DOHH2 (cell line): ENCODE measurements around the gene PIGM.

Source experiments
- H3F3A ChIP-seq: fragments of 200-600 bp; sonication (generic), shearing (Covaris generic); 2 replicates; pipeline ENCODE4 v1.6.0; 2016; ENCODE audit warnings: antibody characterized with exemption, mild to moderate bottlenecking; ENCODE audit not compliant: control insufficient read depth, insufficient read depth
- H3K27ac ChIP-seq: fragments of 200-600 bp; sonication (generic); 2 replicates; pipeline ENCODE4 v1.5.1; 2014; ENCODE audit warnings: low read depth, mild to moderate bottlenecking, low read length, moderate library complexity
- H3K27me3 ChIP-seq: fragments of 200-600 bp; sonication (generic); 2 replicates; pipeline ENCODE4 v1.6.1; 2014; ENCODE audit warnings: mild to moderate bottlenecking, low read length, mixed read lengths; ENCODE audit not compliant: control insufficient read depth
- H3K36me3 ChIP-seq: fragments of 200-600 bp; sonication (generic); 2 replicates; pipeline ENCODE4 v1.6.1; 2014; ENCODE audit warnings: mild to moderate bottlenecking, low read length, moderate library complexity, mixed read lengths; ENCODE audit not compliant: control insufficient read depth
- H3K4me1 ChIP-seq: fragments of 200-600 bp; sonication (generic); 2 replicates; pipeline ENCODE4 v1.6.1; 2014; ENCODE audit warnings: mild to moderate bottlenecking, low read length, mixed read lengths; ENCODE audit not compliant: control insufficient read depth
- H3K4me2 ChIP-seq: fragments of 200-600 bp; sonication (generic); 2 replicates; pipeline ENCODE4 v1.6.0; 2014; ENCODE audit warnings: mild to moderate bottlenecking, low read length, moderate library complexity
- H3K4me3 ChIP-seq: fragments of 200-600 bp; sonication (generic); 2 replicates; pipeline ENCODE4 v1.5.1; 2014; ENCODE audit warnings: mild to moderate bottlenecking, low read length, mixed read lengths
- H3K79me2 ChIP-seq: fragments of 200-600 bp; sonication (generic); 2 replicates; pipeline ENCODE4 v1.6.1; 2014; ENCODE audit warnings: mild to moderate bottlenecking, low read length, mixed read lengths; ENCODE audit not compliant: control insufficient read depth
- H3K9me2 ChIP-seq: fragments of 200-600 bp; sonication (generic); replicated peaks from 2 replicates; pipeline ENCODE4 v1.6.1; 2014; ENCODE audit warnings: mild to moderate bottlenecking, low read length, mixed read lengths; ENCODE audit not compliant: control insufficient read depth
- H3K9me3 ChIP-seq: fragments of 200-600 bp; sonication (generic); 2 replicates; pipeline ENCODE4 v1.6.1; 2014; ENCODE audit warnings: antibody characterized with exemption, low read length, mixed read lengths; ENCODE audit not compliant: control insufficient read depth, insufficient read depth
- H4K20me1 ChIP-seq: fragments of 200-600 bp; sonication (generic); 2 replicates; pipeline ENCODE4 v1.6.0; 2014; ENCODE audit warnings: low read depth, mild to moderate bottlenecking, antibody characterized with exemption, low read length, moderate library complexity; ENCODE audit not compliant: control insufficient read depth, insufficient read depth
- CTCF ChIP-seq: fragments of 200-600 bp; sonication (generic); IDR thresholded peaks from one replicate; pipeline ENCODE4 v1.5.1; 2014; ENCODE audit warnings: antibody characterized with exemption, mild to moderate bottlenecking, low read depth, low read length; ENCODE audit not compliant: poor library complexity, severe bottlenecking
- EZH2phosphoT487 ChIP-seq: fragments of 200-600 bp; sonication (generic); IDR thresholded peaks from 2 replicates; pipeline ENCODE4 v1.6.1; 2017; ENCODE audit warnings: borderline replicate concordance, mild to moderate bottlenecking, antibody characterized with exemption, low read length, moderate library complexity, mixed read lengths

PIGM gene

GRCh38 chr1:160028426-160028825 lies 3.4 kb downstream of the PIGM start:
- Histone ChIP-seq H3K36me3 (peaks cover 7% of the 10 kb centered on the region; the same call in 1 of the 2 replicates), H3K4me1 (peaks cover 32% of the 10 kb centered on the region), H3K9me2 (no peaks in the 10 kb centered on the region), H3K4me3 (no peak overlapping the region), H3K27me3 (no peaks in the 10 kb centered on the region; the same call in 1 of the 2 replicates), H3F3A (no peaks in the 10 kb centered on the region), H3K9me3 (no peaks in the 10 kb centered on the region), H3K27ac (no peak overlapping the region), H3K4me2 (peak overlapping the region; percentile 9; the same call in 1 of the 2 replicates), H3K79me2 (peaks cover 28% of the 10 kb centered on the region), H4K20me1 (no peaks in the 10 kb centered on the region)
- no peak for TF ChIP-seq EZH2phosphoT487
- TF ChIP-seq CTCF: no peak

- H3K9me3 ChIP-seq: no peaks in the 10 kb centered on the region
- H4K20me1 ChIP-seq: no peaks in the 10 kb centered on the region
- H3F3A ChIP-seq: no peaks in the 10 kb centered on the region
- H3K36me3 ChIP-seq: peaks cover 3% of the 10 kb centered on the region; the same call in 1 of the 2 replicates
- H3K9me2 ChIP-seq: no peaks in the 10 kb centered on the region
- H3K4me3 ChIP-seq: no peak overlapping the region
- no peak overlapping the region for H3K4me2 ChIP-seq
- TF ChIP-seq CTCF (no peak), EZH2phosphoT487 (no peak)
- H3K79me2 ChIP-seq: peaks cover 15% of the 10 kb centered on the region
- no peaks in the 10 kb centered on the region; the same call in 1 of the 2 replicates for H3K27me3 ChIP-seq
- H3K27ac ChIP-seq: no peak overlapping the region
- H3K4me1 ChIP-seq: peaks cover 12% of the 10 kb centered on the region
These were observed 6.5 kb downstream of the PIGM start for GRCh38 chr1:160025314-160025713.

GRCh38 chr1:160024195-160024905 lies 7.4 kb downstream of the PIGM start:
- H3F3A ChIP-seq: no peaks in the 10 kb centered on the region
- TF ChIP-seq CTCF (no peak), EZH2phosphoT487 (no peak)
- H4K20me1 ChIP-seq: no peaks in the 10 kb centered on the region
- H3K4me2 ChIP-seq: no peak overlapping the region
- no peak overlapping the region for H3K4me3 ChIP-seq
- no peaks in the 10 kb centered on the region for H3K9me3 ChIP-seq
- peaks cover 8% of the 10 kb centered on the region for H3K79me2 ChIP-seq
- no peaks in the 10 kb centered on the region for H3K36me3 ChIP-seq
- no peaks in the 10 kb centered on the region; the same call in 1 of the 2 replicates for H3K27me3 ChIP-seq
- peaks cover 5% of the 10 kb centered on the region for H3K4me1 ChIP-seq
- H3K9me2 ChIP-seq: no peaks in the 10 kb centered on the region
- H3K27ac ChIP-seq: no peak overlapping the region
